Esophagus (tissue), 2 donors: ENCODE measurements around the gene IFNLR1. TPM values are rescaled to one million over a fixed set of nuclear protein-coding genes. Genes with fewer than 3 reads are reported as not detected.

Source experiments
- H3K27ac ChIP-seq, 2 donors: one replicate each; pipeline ENCODE4 v1.5.1; 2013; ENCODE audit warnings: low read depth in 2 of 2, mild to moderate bottlenecking in 2 of 2, inconsistent platforms in 1 of 2, low read length in 1 of 2, moderate library complexity in 1 of 2
- H3K27me3 ChIP-seq, 2 donors: one replicate each; pipeline ENCODE4 v1.6.1; 2013; ENCODE audit warnings: low read length in 2 of 2, control low read depth in 1 of 2, mild to moderate bottlenecking in 1 of 2; ENCODE audit not compliant: insufficient read depth in 2 of 2, control insufficient read depth in 1 of 2
- H3K36me3 ChIP-seq, 2 donors: one replicate each; pipeline ENCODE4 v1.6.1; 2013; ENCODE audit warnings: low read length in 1 of 2; ENCODE audit not compliant: control insufficient read depth in 2 of 2, insufficient read depth in 2 of 2
- H3K4me1 ChIP-seq, 2 donors: one replicate each; pipeline ENCODE4 v1.6.1; 2013; ENCODE audit warnings: low read length in 1 of 2; ENCODE audit not compliant: control insufficient read depth in 2 of 2, insufficient read depth in 2 of 2
- H3K4me3 ChIP-seq, 2 donors: one replicate each; pipeline ENCODE4 v1.5.1; 2013; ENCODE audit warnings: low read length in 2 of 2, mild to moderate bottlenecking in 2 of 2, low read depth in 1 of 2, moderate library complexity in 1 of 2
- H3K9me3 ChIP-seq, 2 donors: one replicate each; pipeline ENCODE4 v1.6.1; 2013; ENCODE audit warnings: mild to moderate bottlenecking in 2 of 2, low read depth in 1 of 2, low read length in 1 of 2, moderate library complexity in 1 of 2; ENCODE audit not compliant: control insufficient read depth in 2 of 2, insufficient read depth in 1 of 2
- WGBS, 2 donors: extraction: QIAGEN DNeasy Blood & Tissue Kit; methylation state at CpG; one replicate each; pipeline ENCODE4 v1.1.7; 2013; 5-methylcytosine and 5-hydroxymethylcytosine counted together
- polyA plus RNA-seq, 2 donors: library from polyadenylated mRNA; stranded (reverse); fragments of 200-250 nt; gene quantifications; one replicate each; pipeline ENCODE4 v1.2.3, GENCODE V29; 2013
- donor health status: healthy with polysubstance abuse.
- donor health status: Bipolar disorder and iron deficiency.

IFNLR1 gene
- polyA plus RNA-seq, 2 donors, result 2.2 to 2.9 TPM

- Histone ChIP-seq H3K36me3 (peaks cover 0 to 14% of the 10 kb centered on the region in 2 donors), H3K4me3 (no peak overlapping the region), H3K27me3 (no peaks in the 10 kb centered on the region), H3K9me3 (no peaks in the 10 kb centered on the region), H3K27ac (no peak overlapping the region), H3K4me1 (peaks cover 0 to 3% of the 10 kb centered on the region in 2 donors)
- 45 to 46% methylated on average over 11 of the region's 11 CpGs for WGBS, 2 donors
Observed at GRCh38 chr1:24155011-24155782, 31.9 kb downstream of the IFNLR1 start.

- no peak overlapping the region for H3K4me3 ChIP-seq
- H3K36me3 ChIP-seq, result peaks cover 0 to 12% of the 10 kb centered on the region in 2 donors
- H3K27me3 ChIP-seq, result no peaks in the 10 kb centered on the region
- peaks cover 2 to 5% of the 10 kb centered on the region in 2 donors for H3K4me1 ChIP-seq
- H3K27ac ChIP-seq, result no peak overlapping the region
- H3K9me3 ChIP-seq, result no peaks in the 10 kb centered on the region
- 79% methylated on average over 8 of the region's 8 CpGs for WGBS, 2 donors
Observed at GRCh38 chr1:24154215-24154614, 32.9 kb downstream of the IFNLR1 start.

- Histone ChIP-seq H3K27me3 (no peaks in the 10 kb centered on the region), H3K27ac (no peak overlapping the region), H3K4me3 (no peak overlapping the region)
Observed at GRCh38 chr1:24152631-24153494, 34.2 kb downstream of the IFNLR1 start.

GRCh38 chr1:24151175-24151533, 35.9 kb downstream of the IFNLR1 start:
- peaks cover 2 to 5% of the 10 kb centered on the region in 2 donors for H3K4me1 ChIP-seq
- 8 to 14% methylated on average over 12 of the region's 12 CpGs for WGBS, 2 donors
- H3K4me3 ChIP-seq, result no peak overlapping the region
- no peak overlapping the region for H3K27ac ChIP-seq
- no peaks in the 10 kb centered on the region for H3K9me3 ChIP-seq
- no peaks in the 10 kb centered on the region for H3K36me3 ChIP-seq
- no peaks in the 10 kb centered on the region for H3K27me3 ChIP-seq

More at GRCh38 chr1:24152631-24153494, 34.2 kb downstream of the IFNLR1 start:
- Histone ChIP-seq H3K36me3 (peaks cover 0 to 11% of the 10 kb centered on the region in 2 donors), H3K4me1 (peaks cover 2 to 5% of the 10 kb centered on the region in 2 donors), H3K9me3 (no peaks in the 10 kb centered on the region)
- 83 to 85% methylated on average over 10 of the region's 10 CpGs for WGBS, 2 donors

GRCh38 chr1:24150234-24151174, 36.6 kb downstream of the IFNLR1 start:
- WGBS, 2 donors, result 11 to 12% methylated on average over 36 of the region's 36 CpGs
- H3K36me3 ChIP-seq, result no peaks in the 10 kb centered on the region
- H3K9me3 ChIP-seq, result no peaks in the 10 kb centered on the region
- peak overlapping the region; percentile 2 to 33 for H3K4me3 ChIP-seq
- H3K4me1 ChIP-seq, result peaks cover 2 to 5% of the 10 kb centered on the region in 2 donors
- no peaks in the 10 kb centered on the region for H3K27me3 ChIP-seq
- H3K27ac ChIP-seq, result peak overlapping the region; percentile 52 to 96

- Histone ChIP-seq H3K27ac (peak overlapping the region; percentile 52 to 96), H3K9me3 (no peaks in the 10 kb centered on the region), H3K4me1 (peaks cover 2% of the 10 kb centered on the region in 2 donors), H3K36me3 (no peaks in the 10 kb centered on the region), H3K27me3 (no peaks in the 10 kb centered on the region), H3K4me3 (peak overlapping the region; percentile 2 to 33)
- WGBS, 2 donors, result 43 to 45% methylated on average over 5 of the region's 5 CpGs
Observed at GRCh38 chr1:24149866-24150233, 37.2 kb downstream of the IFNLR1 start.

GRCh38 chr1:24147816-24148215, 39.3 kb downstream of the IFNLR1 start:
- no peak overlapping the region for H3K4me3 ChIP-seq
- no peak overlapping the region for H3K27ac ChIP-seq
- no peaks in the 10 kb centered on the region for H3K27me3 ChIP-seq
- no peaks in the 10 kb centered on the region for H3K9me3 ChIP-seq
- H3K36me3 ChIP-seq, result no peaks in the 10 kb centered on the region
- WGBS, 2 donors, result 71 to 76% methylated on average over 6 of the region's 6 CpGs
- H3K4me1 ChIP-seq, result peaks cover 5 to 6% of the 10 kb centered on the region in 2 donors

- 90% methylated on average over 9 of the region's 9 CpGs for whole genome bisulfite sequencing, 2 donors
- Histone ChIP-seq H3K27me3 (no peaks in the 10 kb centered on the region), H3K4me3 (no peak overlapping the region), H3K36me3 (no peaks in the 10 kb centered on the region), H3K9me3 (no peaks in the 10 kb centered on the region), H3K27ac (no peak overlapping the region), H3K4me1 (peaks cover 5 to 6% of the 10 kb centered on the region in 2 donors)
Observed at GRCh38 chr1:24147194-24147593, 39.9 kb downstream of the IFNLR1 start.
